Central memory CD4-positive, alpha-beta T cell (primary cell): ENCODE results near the gene FOXP1.
A peak's percentile ranks its signal among the peaks of the same experiment; 100 is the strongest.
"Not testable (repeated sequence)": the region's sequence is repeated elsewhere in the genome, so short reads cannot be mapped to it uniquely, and the experiment has no call there.

Source experiments
- DNase-seq: peaks from one replicate; pipeline ENCODE4 v3.0.0; 2022

FOXP1 gene

GRCh38 chr3:71446734-71447133 is 136.8 kb downstream of the FOXP1 start:
- DNase-seq: no peak

- DNase-seq: no peak
These were observed 137.3 kb downstream of the FOXP1 start for GRCh38 chr3:71446260-71446659.

- DNase-seq: no peak
These were observed 138.7 kb downstream of the FOXP1 start for GRCh38 chr3:71444861-71445259.

GRCh38 chr3:71444028-71444860 is 139.3 kb downstream of the FOXP1 start:
- DNase-seq: peak; percentile 94

- DNase-seq: no peak
These were observed 140.2 kb downstream of the FOXP1 start for GRCh38 chr3:71443332-71443731.

- no peak for DNase-seq
These were observed 140.9 kb downstream of the FOXP1 start for GRCh38 chr3:71442652-71443042.

GRCh38 chr3:71441925-71442651 is 141.4 kb downstream of the FOXP1 start:
- DNase-seq: no peak

- DNase-seq: no peak
These were observed 142.2 kb downstream of the FOXP1 start for GRCh38 chr3:71441217-71441924.

- DNase-seq: no peak
These were observed 144.6 kb downstream of the FOXP1 start for GRCh38 chr3:71438904-71439303.

GRCh38 chr3:71438071-71438685 is 145.3 kb downstream of the FOXP1 start:
- DNase-seq: no peak

GRCh38 chr3:71436337-71436736 is 147.2 kb downstream of the FOXP1 start:
- DNase-seq: no peak

- DNase-seq: not testable (repeated sequence)
These were observed 147.7 kb downstream of the FOXP1 start for GRCh38 chr3:71435836-71436235.

GRCh38 chr3:71433631-71434030 is 149.9 kb downstream of the FOXP1 start:
- no peak for DNase-seq

- peak; percentile 28 for DNase-seq
These were observed 151.2 kb downstream of the FOXP1 start for GRCh38 chr3:71432044-71432975.

- no peak for DNase-seq
These were observed 152.5 kb downstream of the FOXP1 start for GRCh38 chr3:71430941-71431552.

- DNase-seq: no peak
These were observed 153.9 kb downstream of the FOXP1 start for GRCh38 chr3:71429597-71429988.

GRCh38 chr3:71428841-71429596 is 154.5 kb downstream of the FOXP1 start:
- no peak for DNase-seq

- no peak for DNase-seq
These were observed 157.9 kb downstream of the FOXP1 start for GRCh38 chr3:71425491-71426071.

GRCh38 chr3:71423151-71423906 is 160.2 kb downstream of the FOXP1 start:
- no peak for DNase-seq
